HepG2 (cell line): ENCODE measurements around the gene FCHO2. TPM values are rescaled to one million over a fixed set of nuclear protein-coding genes. Genes with fewer than 3 reads are reported as not detected.

ENCODE experiments used
- HOXA9 ChIP-seq: sonication (generic); formaldehyde crosslinking; IDR thresholded peaks from 2 replicates; pipeline ENCODE4 v1.8.1; 2022; ENCODE audit warnings: missing genetic modification reagents, mild to moderate bottlenecking, moderate library complexity, borderline replicate concordance
- KLF13 ChIP-seq: sonication (generic); formaldehyde crosslinking; IDR thresholded peaks from 2 replicates; pipeline ENCODE4 v1.4.0; 2020; ENCODE audit warnings: mild to moderate bottlenecking, missing genetic modification reagents
- ZHX1 ChIP-seq: sonication (generic); formaldehyde crosslinking; IDR thresholded peaks from 2 replicates; pipeline ENCODE4 v1.8.1; 2022; ENCODE audit warnings: low read depth, mild to moderate bottlenecking, missing genetic modification reagents
- ZNF687 ChIP-seq: sonication (generic); formaldehyde crosslinking; IDR thresholded peaks from 2 replicates; pipeline ENCODE4 v1.5.1; 2020; ENCODE audit warnings: mild to moderate bottlenecking, missing genetic modification reagents, moderate library complexity
- polyA plus RNA-seq, 8 experiments: library from polyadenylated mRNA; depleted of rRNA in 3 of 8; stranded (reverse) in 7 of 8; unstranded in 1 of 8; fragments of >200 nt; fragmentation: Illumina TruSeq in 4 of 8; extraction: Trizol in 4 of 8; gene quantifications; 2 replicates each; pipeline versions ENCODE4 v1.2.1 to v1.2.3, GENCODE V29; 2011 to 2016; ENCODE audit warnings: low read depth in 4 of 8, missing spikeins in 1 of 8, mixed read lengths in 1 of 8; ENCODE audit not compliant: insufficient read depth in 1 of 8
- total RNA-seq, 5 experiments: library from RNA; depleted of rRNA; stranded (reverse); fragments of >200 nt; fragmentation: Illumina TruSeq; extraction: Trizol; gene quantifications; 2 replicates each; pipeline ENCODE4 v1.2.3, GENCODE V29; 2016; ENCODE audit warnings: low read depth in 1 of 5
- TF ChIP-seq, protein P1 (sequence below): sonication (generic); formaldehyde crosslinking; IDR thresholded peaks from 2 replicates; pipeline ENCODE4 v1.4.0; 2020; ENCODE audit warnings: missing genetic modification reagents, borderline replicate concordance

The FCHO2 gene
- total and polyA plus RNA-seq, 2 of the 13 experiments (the other 11 are each of a cell fraction or from before 2014, with no cell fraction given): 11.6 to 17.3 TPM

DNA sequence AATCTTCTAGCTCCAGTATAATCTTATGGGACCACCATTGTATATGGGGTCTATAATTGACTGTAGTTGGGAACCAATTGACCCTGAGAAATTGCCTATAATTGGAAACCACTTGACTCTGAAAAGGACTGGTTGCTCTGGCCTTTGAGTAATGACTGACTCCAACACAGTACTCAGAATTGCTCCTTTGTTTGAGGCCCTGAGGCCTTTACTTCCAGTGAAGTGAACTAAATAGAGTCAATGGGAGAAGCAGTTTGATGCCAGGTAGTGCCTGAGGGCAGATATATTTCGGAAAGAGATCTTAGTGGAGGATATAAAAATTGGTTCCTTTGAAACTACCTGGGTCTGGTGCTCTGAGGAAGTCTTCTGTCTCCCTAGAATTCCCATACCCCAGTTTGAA is 148.5 kb downstream of the FCHO2 start (continued):
- TF ChIP-seq, protein P1, sequence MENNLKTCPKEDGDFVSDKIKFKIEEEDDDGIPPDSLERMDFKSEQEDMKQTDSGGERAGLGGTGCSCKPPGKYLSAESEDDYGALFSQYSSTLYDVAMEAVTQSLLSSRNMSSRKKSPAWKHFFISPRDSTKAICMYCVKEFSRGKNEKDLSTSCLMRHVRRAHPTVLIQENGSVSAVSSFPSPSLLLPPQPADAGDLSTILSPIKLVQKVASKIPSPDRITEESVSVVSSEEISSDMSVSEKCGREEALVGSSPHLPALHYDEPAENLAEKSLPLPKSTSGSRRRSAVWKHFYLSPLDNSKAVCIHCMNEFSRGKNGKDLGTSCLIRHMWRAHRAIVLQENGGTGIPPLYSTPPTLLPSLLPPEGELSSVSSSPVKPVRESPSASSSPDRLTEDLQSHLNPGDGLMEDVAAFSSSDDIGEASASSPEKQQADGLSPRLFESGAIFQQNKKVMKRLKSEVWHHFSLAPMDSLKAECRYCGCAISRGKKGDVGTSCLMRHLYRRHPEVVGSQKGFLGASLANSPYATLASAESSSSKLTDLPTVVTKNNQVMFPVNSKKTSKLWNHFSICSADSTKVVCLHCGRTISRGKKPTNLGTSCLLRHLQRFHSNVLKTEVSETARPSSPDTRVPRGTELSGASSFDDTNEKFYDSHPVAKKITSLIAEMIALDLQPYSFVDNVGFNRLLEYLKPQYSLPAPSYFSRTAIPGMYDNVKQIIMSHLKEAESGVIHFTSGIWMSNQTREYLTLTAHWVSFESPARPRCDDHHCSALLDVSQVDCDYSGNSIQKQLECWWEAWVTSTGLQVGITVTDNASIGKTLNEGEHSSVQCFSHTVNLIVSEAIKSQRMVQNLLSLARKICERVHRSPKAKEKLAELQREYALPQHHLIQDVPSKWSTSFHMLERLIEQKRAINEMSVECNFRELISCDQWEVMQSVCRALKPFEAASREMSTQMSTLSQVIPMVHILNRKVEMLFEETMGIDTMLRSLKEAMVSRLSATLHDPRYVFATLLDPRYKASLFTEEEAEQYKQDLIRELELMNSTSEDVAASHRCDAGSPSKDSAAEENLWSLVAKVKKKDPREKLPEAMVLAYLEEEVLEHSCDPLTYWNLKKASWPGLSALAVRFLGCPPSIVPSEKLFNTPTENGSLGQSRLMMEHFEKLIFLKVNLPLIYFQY (CRISPR knock-in tag): no peak
- TF ChIP-seq HOXA9 (CRISPR knock-in tag): no peak
- no peak for TF ChIP-seq ZHX1 (CRISPR knock-in tag)
- TF ChIP-seq ZNF687 (CRISPR knock-in tag): no peak
- no peak for TF ChIP-seq KLF13 (CRISPR knock-in tag)
